ENCODE measurements around the gene HSPA6.

The HSPA6 gene

DNA sequence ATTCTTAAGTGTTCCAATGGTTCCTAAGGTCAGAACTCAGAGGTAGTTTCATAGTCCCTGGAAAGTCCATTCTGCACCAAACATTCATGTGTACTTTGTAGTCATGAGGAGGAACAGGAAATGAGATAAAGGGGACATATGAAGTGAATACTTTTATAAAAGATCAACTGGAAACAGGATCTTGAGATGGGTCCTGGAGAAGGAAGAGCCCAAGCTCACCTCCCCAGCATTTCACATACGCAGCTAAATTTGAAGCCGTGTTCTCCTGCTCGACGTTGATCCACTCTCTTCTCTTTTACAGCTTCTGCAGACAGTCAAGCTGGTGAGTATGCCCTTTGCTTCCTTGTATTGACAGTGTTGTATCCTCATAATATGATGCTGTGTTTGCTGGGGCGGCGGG, 18.7 kb upstream of the HSPA6 start:
- TF ChIP-seq, protein P1, sequence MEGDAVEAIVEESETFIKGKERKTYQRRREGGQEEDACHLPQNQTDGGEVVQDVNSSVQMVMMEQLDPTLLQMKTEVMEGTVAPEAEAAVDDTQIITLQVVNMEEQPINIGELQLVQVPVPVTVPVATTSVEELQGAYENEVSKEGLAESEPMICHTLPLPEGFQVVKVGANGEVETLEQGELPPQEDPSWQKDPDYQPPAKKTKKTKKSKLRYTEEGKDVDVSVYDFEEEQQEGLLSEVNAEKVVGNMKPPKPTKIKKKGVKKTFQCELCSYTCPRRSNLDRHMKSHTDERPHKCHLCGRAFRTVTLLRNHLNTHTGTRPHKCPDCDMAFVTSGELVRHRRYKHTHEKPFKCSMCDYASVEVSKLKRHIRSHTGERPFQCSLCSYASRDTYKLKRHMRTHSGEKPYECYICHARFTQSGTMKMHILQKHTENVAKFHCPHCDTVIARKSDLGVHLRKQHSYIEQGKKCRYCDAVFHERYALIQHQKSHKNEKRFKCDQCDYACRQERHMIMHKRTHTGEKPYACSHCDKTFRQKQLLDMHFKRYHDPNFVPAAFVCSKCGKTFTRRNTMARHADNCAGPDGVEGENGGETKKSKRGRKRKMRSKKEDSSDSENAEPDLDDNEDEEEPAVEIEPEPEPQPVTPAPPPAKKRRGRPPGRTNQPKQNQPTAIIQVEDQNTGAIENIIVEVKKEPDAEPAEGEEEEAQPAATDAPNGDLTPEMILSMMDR (IDR thresholded peaks at IDR 0.05; ENCODE audit: low read depth, low read length): no peak
- TF ChIP-seq EZH2phosphoT487 (IDR thresholded peaks at IDR 0.05; ENCODE audit: low read depth): no peak
- peak overlapping the region; percentile 89 for H2AFZ ChIP-seq (ENCODE audit: low read depth, low read length)
- peak overlapping the region; percentile 62 for H3K4me2 ChIP-seq (ENCODE audit: low read length)
- peak overlapping the region; percentile 39; the same call in 1 of the 2 replicates for H3K4me3 ChIP-seq (ENCODE audit: low read length)
- no peaks in the 10 kb centered on the region for H3K36me3 ChIP-seq (replicated peaks; ENCODE audit: low read depth, low read length)
- H3K79me2 ChIP-seq (ENCODE audit: low read length): no peaks in the 10 kb centered on the region
- H3K27me3 ChIP-seq (ENCODE audit: low read depth, low read length): no peaks in the 10 kb centered on the region
- H3K9ac ChIP-seq (ENCODE audit: low read length): peak overlapping the region; percentile 22; the same call in 1 of the 2 replicates
- no peak overlapping the region for H3K27ac ChIP-seq (ENCODE audit: low read length)
- peaks cover 16% of the 10 kb centered on the region for H3K4me1 ChIP-seq (ENCODE audit: low read length)
- no peaks in the 10 kb centered on the region for H4K20me1 ChIP-seq (ENCODE audit: insufficient read depth, low read length)
- no peaks in the 10 kb centered on the region for H3K9me3 ChIP-seq (ENCODE audit: insufficient read depth, low read length)

DNA sequence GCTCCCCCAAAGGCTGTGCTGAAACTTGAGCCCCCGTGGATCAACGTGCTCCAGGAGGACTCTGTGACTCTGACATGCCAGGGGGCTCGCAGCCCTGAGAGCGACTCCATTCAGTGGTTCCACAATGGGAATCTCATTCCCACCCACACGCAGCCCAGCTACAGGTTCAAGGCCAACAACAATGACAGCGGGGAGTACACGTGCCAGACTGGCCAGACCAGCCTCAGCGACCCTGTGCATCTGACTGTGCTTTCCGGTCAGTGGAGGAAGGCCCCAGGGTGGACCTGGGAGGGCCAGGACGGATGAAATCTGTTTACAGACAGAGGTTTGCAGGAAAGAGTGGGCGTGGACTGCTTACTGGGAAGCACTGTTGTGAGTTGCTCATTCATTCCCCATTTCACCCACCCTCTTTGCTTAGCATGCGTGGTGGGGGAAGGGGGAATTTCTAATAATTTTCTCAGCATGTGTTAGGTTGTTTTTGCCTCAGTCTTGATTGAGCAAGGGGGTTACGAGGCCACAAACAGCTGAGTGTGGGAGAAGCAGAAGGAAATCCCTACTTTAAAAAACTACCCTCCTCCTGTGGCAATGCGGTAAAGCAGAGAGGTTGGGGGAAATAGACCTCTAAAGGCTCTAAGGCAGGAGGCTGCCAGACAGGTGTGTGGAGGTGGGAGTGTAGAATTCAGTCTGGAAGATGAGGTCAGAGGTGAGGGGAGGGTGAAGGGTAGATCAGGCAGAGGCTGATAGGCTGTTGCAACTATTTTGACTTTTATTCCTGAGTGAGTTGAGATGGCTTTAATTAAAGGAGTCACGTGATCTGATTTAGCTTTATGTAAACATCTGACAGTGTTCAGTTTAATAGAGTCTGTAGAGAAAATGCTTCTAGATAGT, 17.8 kb upstream of the HSPA6 start:
- no peaks in the 10 kb centered on the region for H3K27me3 ChIP-seq (ENCODE audit: low read depth, low read length)
- no peak overlapping the region for H3K9ac ChIP-seq (ENCODE audit: low read length)
- H3K4me3 ChIP-seq (ENCODE audit: low read length): no peak overlapping the region
- no peaks in the 10 kb centered on the region for H4K20me1 ChIP-seq (ENCODE audit: insufficient read depth, low read length)
- H3K4me2 ChIP-seq (ENCODE audit: low read length): no peak overlapping the region
- H3K9me3 ChIP-seq (ENCODE audit: insufficient read depth, low read length): no peaks in the 10 kb centered on the region
- H3K79me2 ChIP-seq (ENCODE audit: low read length): no peaks in the 10 kb centered on the region
- no peak overlapping the region for H2AFZ ChIP-seq (ENCODE audit: low read depth, low read length)
- no peak overlapping the region for H3K27ac ChIP-seq (ENCODE audit: low read length)
- no peaks in the 10 kb centered on the region for H3K36me3 ChIP-seq (replicated peaks; ENCODE audit: low read depth, low read length)
- H3K4me1 ChIP-seq (ENCODE audit: low read length): peaks cover 16% of the 10 kb centered on the region
- TF ChIP-seq, protein P1 (IDR thresholded peaks at IDR 0.05; ENCODE audit: low read depth, low read length): no peak
- TF ChIP-seq EZH2phosphoT487 (IDR thresholded peaks at IDR 0.05; ENCODE audit: low read depth): no peak

DNA sequence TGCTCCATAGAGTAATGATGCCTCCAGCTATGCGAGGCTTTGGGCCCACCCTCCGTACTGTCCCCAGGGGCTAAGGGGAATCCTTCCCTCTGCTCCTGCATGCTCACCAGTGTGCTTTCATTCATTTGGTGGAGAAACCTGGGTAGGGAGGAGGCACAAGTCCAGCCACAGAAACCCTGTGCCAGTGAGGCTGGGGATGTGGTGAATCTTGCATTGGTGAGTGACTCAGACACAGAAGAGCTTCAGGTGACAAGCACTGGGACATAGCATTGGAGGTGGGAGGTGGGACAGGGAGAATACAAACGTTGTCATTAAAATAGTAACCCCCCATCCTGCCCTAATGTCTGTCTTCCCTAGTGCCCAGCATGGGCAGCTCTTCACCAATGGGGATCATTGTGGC, 13.9 kb upstream of the HSPA6 start:
- Histone ChIP-seq H3K9ac (ENCODE audit: low read length) (no peak overlapping the region), H3K4me1 (ENCODE audit: low read length) (peaks cover 10% of the 10 kb centered on the region), H2AFZ (ENCODE audit: low read depth, low read length) (no peak overlapping the region), H3K36me3 (replicated peaks; ENCODE audit: low read depth, low read length) (no peaks in the 10 kb centered on the region), H3K79me2 (ENCODE audit: low read length) (no peaks in the 10 kb centered on the region), H3K4me2 (ENCODE audit: low read length) (no peak overlapping the region), H3K4me3 (ENCODE audit: low read length) (no peak overlapping the region), H3K27me3 (ENCODE audit: low read depth, low read length) (no peaks in the 10 kb centered on the region), H3K9me3 (ENCODE audit: insufficient read depth, low read length) (no peaks in the 10 kb centered on the region), H3K27ac (ENCODE audit: low read length) (no peak overlapping the region), H4K20me1 (ENCODE audit: insufficient read depth, low read length) (no peaks in the 10 kb centered on the region)
- no peak for TF ChIP-seq EZH2phosphoT487 (IDR thresholded peaks at IDR 0.05; ENCODE audit: low read depth)
- TF ChIP-seq, protein P1 (IDR thresholded peaks at IDR 0.05; ENCODE audit: low read depth, low read length): no peak

DNA sequence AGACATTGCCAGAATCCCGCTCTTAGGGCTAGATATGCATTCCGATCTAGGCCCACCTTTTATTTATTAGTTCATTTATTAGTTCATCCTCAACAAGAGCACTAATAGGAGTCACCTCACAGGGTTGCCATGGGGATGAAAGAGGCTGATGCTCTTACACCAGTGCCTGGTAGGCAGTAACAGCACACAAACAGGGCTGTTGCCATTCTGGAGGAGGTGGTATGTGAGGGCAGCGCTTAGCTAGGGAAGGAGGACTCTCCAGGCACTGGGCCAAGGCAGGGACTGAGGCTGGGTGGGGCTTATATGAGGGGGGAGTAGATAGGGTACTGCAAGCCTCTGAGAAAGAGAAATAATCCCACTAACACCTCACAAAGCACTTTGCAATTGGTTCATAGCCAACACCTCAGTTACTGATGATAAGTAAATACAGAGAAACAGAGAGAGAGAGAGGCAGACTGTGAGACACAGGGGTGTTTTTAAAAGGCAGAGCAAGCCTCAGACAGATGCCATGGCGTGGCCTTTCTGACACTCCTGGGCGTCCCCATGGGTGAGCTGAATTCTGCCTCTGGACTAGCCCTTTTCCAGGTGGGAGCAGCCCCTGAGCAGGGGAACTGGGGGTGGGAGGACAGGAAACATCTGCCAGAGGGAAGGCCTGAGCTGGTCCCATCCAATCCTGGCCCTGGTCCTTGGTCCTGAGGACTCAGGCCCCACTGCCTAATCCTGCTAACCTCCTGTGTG, 13.2 kb upstream of the HSPA6 start:
- H3K9me3 ChIP-seq (ENCODE audit: insufficient read depth, low read length): no peaks in the 10 kb centered on the region
- no peaks in the 10 kb centered on the region for H3K79me2 ChIP-seq (ENCODE audit: low read length)
- H3K9ac ChIP-seq (ENCODE audit: low read length): no peak overlapping the region
- H2AFZ ChIP-seq (ENCODE audit: low read depth, low read length): no peak overlapping the region
- no peaks in the 10 kb centered on the region for H4K20me1 ChIP-seq (ENCODE audit: insufficient read depth, low read length)
- no peak overlapping the region for H3K27ac ChIP-seq (ENCODE audit: low read length)
- no peak overlapping the region for H3K4me2 ChIP-seq (ENCODE audit: low read length)
- H3K27me3 ChIP-seq (ENCODE audit: low read depth, low read length): no peaks in the 10 kb centered on the region
- H3K4me3 ChIP-seq (ENCODE audit: low read length): no peak overlapping the region
- H3K36me3 ChIP-seq (replicated peaks; ENCODE audit: low read depth, low read length): no peaks in the 10 kb centered on the region
- TF ChIP-seq EZH2phosphoT487 (IDR thresholded peaks at IDR 0.05; ENCODE audit: low read depth): no peak
- TF ChIP-seq, protein P1 (IDR thresholded peaks at IDR 0.05; ENCODE audit: low read depth, low read length): no peak
- peaks cover 5% of the 10 kb centered on the region; the same call in 1 of the 2 replicates for H3K4me1 ChIP-seq (ENCODE audit: low read length)
